GM12878 (cell line): ENCODE measurements around the gene ANTXR2. TPM values are rescaled to one million over a fixed set of nuclear protein-coding genes. Genes with fewer than 3 reads are reported as not detected.

Experiments used
- ATAC-seq: fragments of 200-7000 bp; cut with Tn5 transposase; 3 replicates; pipeline ENCODE4 v1.9.1; 2020; ENCODE audit warnings: mild to moderate bottlenecking, moderate library complexity
- BruUV-seq: library from RNA; stranded (reverse); fragments of 400-500 nt; replicated peaks from 2 replicates; lab custom pipeline; 2021; lab: Mats Ljungman, UMichigan
- CTCF ChIA-PET: fragments of 300-600 bp; sonication (Branson Sonifier 250); formaldehyde crosslinking; extraction: SDS; loops from one replicate; lab custom pipeline; 2021; ENCODE audit warnings: inconsistent platforms; lab: Yijun Ruan, JAX
- POLR2A ChIA-PET: fragments of 350-600 bp; formaldehyde crosslinking; extraction: SDS; loops from one replicate; lab custom pipeline; 2021; ENCODE audit warnings: inconsistent platforms; lab: Charles Lee
- RAD21 ChIA-PET: fragments of 300-600 bp; sonication (Branson Sonifier 250); formaldehyde crosslinking; loops from one replicate; lab custom pipeline; 2023; ENCODE audit warnings: antibody characterized with exemption; ENCODE audit not compliant: unreplicated experiment; lab: Charles Lee
- SMC1A ChIA-PET: fragments of 300-600 bp; sonication (Branson Sonifier 250); formaldehyde crosslinking; loops from one replicate; lab custom pipeline; 2023; ENCODE audit not compliant: unreplicated experiment, uncharacterized antibody; lab: Charles Lee
- DNase-seq: peaks from one replicate; pipeline ENCODE4 v3.0.0-alpha.2; 2011; ENCODE audit warnings: low read depth, low spot score
- FAIRE-seq: peaks from 3 replicates; lab custom pipeline; 2011; peaks lifted over from hg19 to GRCh38; lab: Jason Lieb, UNC
- H2AFZ ChIP-seq: 2 replicates; pipeline ENCODE4 v1.6.0; 2011; ENCODE audit warnings: low read depth, low read length, control low read depth; ENCODE audit not compliant: control insufficient read depth
- H3K27ac ChIP-seq: 2 replicates; pipeline ENCODE4 v1.5.1; 2011; ENCODE audit warnings: control low read depth; ENCODE audit not compliant: control insufficient read depth, insufficient read depth
- H3K27me3 ChIP-seq, 2 experiments: replicated peaks in 1 of 2; 2 replicates each; pipeline versions ENCODE4 v1.6.0 to v1.6.1; 2011; ENCODE audit warnings: low read length in 1 of 2; ENCODE audit not compliant: control insufficient read depth in 2 of 2, insufficient read depth in 2 of 2
- H3K36me3 ChIP-seq, 2 experiments: 2 replicates each; pipeline ENCODE4 v1.5.1; 2011; ENCODE audit warnings: low read length in 1 of 2; ENCODE audit not compliant: control insufficient read depth in 2 of 2, insufficient read depth in 2 of 2
- H3K4me1 ChIP-seq: 2 replicates; pipeline ENCODE4 v1.6.1; 2011; ENCODE audit warnings: mild to moderate bottlenecking, low read length, moderate library complexity, mixed read lengths; ENCODE audit not compliant: control insufficient read depth, insufficient read depth
- H3K4me2 ChIP-seq: 2 replicates; pipeline ENCODE4 v1.6.0; 2011; ENCODE audit warnings: control low read depth; ENCODE audit not compliant: control insufficient read depth, insufficient read depth
- H3K4me3 ChIP-seq: fragments of 200-600 bp; sonication (generic); 2 replicates; pipeline ENCODE4 v1.5.1; 2016
- H3K79me2 ChIP-seq: 2 replicates; pipeline ENCODE4 v1.6.0; 2011; ENCODE audit warnings: low read length; ENCODE audit not compliant: control insufficient read depth, insufficient read depth
- H3K9ac ChIP-seq: 2 replicates; pipeline ENCODE4 v1.8.0; 2011; ENCODE audit warnings: low read length, control low read depth, mixed read lengths; ENCODE audit not compliant: control insufficient read depth, insufficient read depth
- H3K9me3 ChIP-seq: replicated peaks from 3 replicates; pipeline ENCODE4 v1.5.1; 2011; ENCODE audit warnings: mild to moderate bottlenecking, low read length; ENCODE audit not compliant: control insufficient read depth, insufficient read depth
- H4K20me1 ChIP-seq: 2 replicates; pipeline ENCODE4 v1.6.0; 2011; ENCODE audit not compliant: control insufficient read depth, insufficient read depth
- FOXM1 ChIP-seq: IDR thresholded peaks from 2 replicates; pipeline ENCODE4 v1.6.1; 2012; ENCODE audit warnings: low read depth, mild to moderate bottlenecking, inconsistent platforms, low read length, moderate library complexity
- HCFC1 ChIP-seq: fragments of 150-350 bp; IDR thresholded peaks from 2 replicates; pipeline ENCODE4 v1.6.1; 2014; ENCODE audit warnings: low read length
- MAX ChIP-seq: IDR thresholded peaks from 2 replicates; pipeline ENCODE4 v1.6.1; 2012; ENCODE audit warnings: low read depth, low read length, improper control_type of control experiment
- NKRF ChIP-seq: fragments of 450-650 bp; conservative IDR thresholded peaks from 2 replicates; pipeline ENCODE4 v1.6.1; 2017; ENCODE audit warnings: mild to moderate bottlenecking, moderate library complexity
- PRDM15 ChIP-seq: fragments of 450-650 bp; formaldehyde crosslinking; IDR thresholded peaks from 2 replicates; pipeline ENCODE4 v1.4.0; 2020; ENCODE audit warnings: mild to moderate bottlenecking, moderate library complexity
- RELB ChIP-seq: fragments of 450-650 bp; IDR thresholded peaks from 2 replicates; pipeline ENCODE4 v1.6.1; 2017; ENCODE audit warnings: low read depth, mild to moderate bottlenecking, moderate library complexity
- TCF3 ChIP-seq: IDR thresholded peaks from 2 replicates; pipeline ENCODE4 v1.6.1; 2012; ENCODE audit warnings: low read depth, mild to moderate bottlenecking, low read length, borderline replicate concordance; ENCODE audit not compliant: insufficient read depth
- ZBED1 ChIP-seq: IDR thresholded peaks from 2 replicates; pipeline ENCODE4 v1.6.1; 2016; ENCODE audit warnings: borderline replicate concordance
- ZBTB33 ChIP-seq: fragments of 450-650 bp; IDR thresholded peaks from 2 replicates; pipeline ENCODE4 v1.6.1; 2017; ENCODE audit warnings: mild to moderate bottlenecking
- ZNF207 ChIP-seq: fragments of 450-650 bp; IDR thresholded peaks from 2 replicates; pipeline ENCODE4 v1.6.1; 2014; ENCODE audit warnings: antibody characterized with exemption, mild to moderate bottlenecking, borderline replicate concordance
- ZNF217 ChIP-seq: fragments of 450-650 bp; IDR thresholded peaks from 2 replicates; pipeline ENCODE4 v1.6.1; 2017; ENCODE audit warnings: antibody characterized with exemption, mild to moderate bottlenecking
- ZNF274 ChIP-seq: IDR thresholded peaks from one replicate; pipeline ENCODE4 v1.8.0; 2011; ENCODE audit not compliant: insufficient read length, insufficient read depth
- WGBS: methylation state at CpG from one replicate; pipeline ENCODE4 v1.1.6; 2016; ENCODE audit warnings: low lambda C conversion rate; ENCODE audit not compliant: insufficient replicate concordance, insufficient coverage; ENCODE audit errors: missing lambda C conversion rate; 5-methylcytosine and 5-hydroxymethylcytosine counted together
- in situ Hi-C: fragments of 300-500 bp; cut with MboI; formaldehyde crosslinking; loops from 9 replicates; pipeline ENCODE4 v1.14.3; 2018; ENCODE audit warnings: mixed read lengths
- intact Hi-C: fragments of 100-400 bp; cut with micrococcal nuclease; formaldehyde crosslinking; loops from one replicate; pipeline ENCODE4 v1.14.2; 2022; ENCODE audit not compliant: unreplicated experiment
- polyA plus RNA-seq, 11 experiments: library from polyadenylated mRNA; depleted of rRNA in 4 of 11; unstranded in 6 of 11; stranded (reverse) in 5 of 11; fragments of >200 nt; fragmentation: Nextera tagmentation in 4 of 11; fragmentation: Illumina TruSeq in 1 of 11; extraction: Ambion mirVana in 4 of 11; extraction: Trizol in 1 of 11; gene quantifications; 1 replicate in 1 of 11; 2 replicates in 10 of 11; pipeline versions ENCODE4 v1.2.1 to v1.2.3, GENCODE V29; 2011 to 2016; ENCODE audit warnings: inconsistent platforms in 2 of 11, missing spikeins in 2 of 11, low read depth in 1 of 11
- total RNA-seq, 4 experiments: library from RNA; depleted of rRNA in 3 of 4; stranded (reverse); fragments of >200 nt in 3 of 4; fragmentation: Illumina TruSeq in 1 of 4; extraction: Trizol in 1 of 4; gene quantifications; 2 replicates each; pipeline versions ENCODE4 v1.2.1 to v1.2.3, GENCODE V29; 2013 to 2021

Gene ANTXR2
- total and polyA plus RNA-seq, 10 of the 15 experiments (the other 5 are each of a cell fraction or from before 2014, with no cell fraction given) = 1.4 to 8.9 (median 5.7) TPM

- Histone ChIP-seq H4K20me1 (no peaks in the 10 kb centered on the region), H3K9me3 (no peaks in the 10 kb centered on the region), H2AFZ (no peak overlapping the region), H3K4me2 (no peak overlapping the region), H3K9ac (no peak overlapping the region), H3K36me3 (no peaks in the 10 kb centered on the region), H3K4me3 (no peak overlapping the region), H3K27ac (no peak overlapping the region), H3K79me2 (no peaks in the 10 kb centered on the region), H3K27me3 (no peaks in the 10 kb centered on the region), H3K4me1 (no peaks in the 10 kb centered on the region)
- ChIA-PET CTCF (no interaction called here), SMC1A (no interaction called here), RAD21 (no interaction called here), POLR2A (no interaction called here)
- no TSS peak for BruUV-seq
- TF ChIP-seq FOXM1 (no peak), ZNF207 (no peak), RELB (no peak), TCF3 (no peak), ZNF274 (no peak), NKRF (no peak), ZNF217 (no peak), PRDM15 (no peak), ZBTB33 (no peak), MAX (no peak), ZBED1 (no peak), HCFC1 (no peak)
- DNase-seq = no peak
- no peak for ATAC-seq
- intact Hi-C loops = no loop called here
- FAIRE-seq = no peak
- WGBS = 19% methylated on average over 3 of the region's 3 CpGs
- in situ Hi-C loops = no loop called here
Observed at GRCh38 chr4:79862821-79863220, 210.2 kb downstream of the ANTXR2 start.
